22Rv1 (cell line): ENCODE data around the gene SNX25.

Experiments
- ZFX ChIP-seq: fragments of 450-650 bp; IDR thresholded peaks from 2 replicates; pipeline ENCODE4 v1.6.1; 2017; ENCODE audit warnings: antibody characterized with exemption, borderline replicate concordance
- TF ChIP-seq, protein P1 (sequence below): fragments of 450-650 bp; IDR thresholded peaks from 2 replicates; pipeline ENCODE4 v1.5.1; 2017; ENCODE audit warnings: mild to moderate bottlenecking

DNA sequence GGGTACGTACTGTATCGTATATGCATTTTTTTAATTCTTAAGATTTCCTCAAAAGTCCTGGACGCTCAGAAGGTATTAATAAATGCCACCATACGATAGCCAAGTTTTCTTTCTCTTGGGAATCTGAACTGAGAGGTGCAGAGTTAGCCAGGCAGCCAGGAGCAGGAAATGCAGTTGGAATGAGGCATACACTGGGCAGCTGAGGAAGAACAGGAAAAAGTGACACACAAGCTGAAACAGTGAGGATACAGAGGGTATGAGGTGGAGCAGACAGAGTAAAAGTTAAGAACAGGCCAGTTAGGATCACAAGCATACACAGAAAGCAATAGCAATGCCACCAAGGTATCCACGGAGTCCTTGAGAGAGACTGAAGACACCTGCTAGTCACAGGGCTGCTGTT lies 203.0 kb downstream of the SNX25 start:
- TF ChIP-seq, protein P1, sequence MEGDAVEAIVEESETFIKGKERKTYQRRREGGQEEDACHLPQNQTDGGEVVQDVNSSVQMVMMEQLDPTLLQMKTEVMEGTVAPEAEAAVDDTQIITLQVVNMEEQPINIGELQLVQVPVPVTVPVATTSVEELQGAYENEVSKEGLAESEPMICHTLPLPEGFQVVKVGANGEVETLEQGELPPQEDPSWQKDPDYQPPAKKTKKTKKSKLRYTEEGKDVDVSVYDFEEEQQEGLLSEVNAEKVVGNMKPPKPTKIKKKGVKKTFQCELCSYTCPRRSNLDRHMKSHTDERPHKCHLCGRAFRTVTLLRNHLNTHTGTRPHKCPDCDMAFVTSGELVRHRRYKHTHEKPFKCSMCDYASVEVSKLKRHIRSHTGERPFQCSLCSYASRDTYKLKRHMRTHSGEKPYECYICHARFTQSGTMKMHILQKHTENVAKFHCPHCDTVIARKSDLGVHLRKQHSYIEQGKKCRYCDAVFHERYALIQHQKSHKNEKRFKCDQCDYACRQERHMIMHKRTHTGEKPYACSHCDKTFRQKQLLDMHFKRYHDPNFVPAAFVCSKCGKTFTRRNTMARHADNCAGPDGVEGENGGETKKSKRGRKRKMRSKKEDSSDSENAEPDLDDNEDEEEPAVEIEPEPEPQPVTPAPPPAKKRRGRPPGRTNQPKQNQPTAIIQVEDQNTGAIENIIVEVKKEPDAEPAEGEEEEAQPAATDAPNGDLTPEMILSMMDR = no peak
- TF ChIP-seq ZFX = no peak
